Endothelial cell (in vitro differentiated cells): Measurements from ENCODE around the gene IL9R. TPM values are rescaled to one million over a fixed set of nuclear protein-coding genes. Genes with fewer than 3 reads are reported as not detected.
"Not testable (repeated sequence)": the region's sequence is repeated elsewhere in the genome, so short reads cannot be mapped to it uniquely, and the experiment has no call there.

Experiments used
- DNase-seq: peaks from one replicate; pipeline ENCODE4 v3.0.0; 2021; ENCODE audit warnings: low spot score
- H3K27ac Mint-ChIP-seq: one replicate; pipeline ENCODE4 v1.8.0; 2021; ENCODE audit warnings: mixed read lengths, inconsistent platforms; ENCODE audit not compliant: unreplicated experiment
- H3K27me3 Mint-ChIP-seq: one replicate; pipeline ENCODE4 v1.8.0; 2021; ENCODE audit warnings: mild to moderate bottlenecking, moderate library complexity, mixed read lengths, inconsistent platforms; ENCODE audit not compliant: unreplicated experiment
- H3K36me3 Mint-ChIP-seq: one replicate; pipeline ENCODE4 v1.8.0; 2021; ENCODE audit warnings: mild to moderate bottlenecking, low read depth, mixed read lengths, inconsistent platforms; ENCODE audit not compliant: unreplicated experiment
- H3K4me1 Mint-ChIP-seq: one replicate; pipeline ENCODE4 v1.8.0; 2021; ENCODE audit warnings: mild to moderate bottlenecking, mixed read lengths, inconsistent platforms; ENCODE audit not compliant: unreplicated experiment
- H3K4me3 Mint-ChIP-seq: one replicate; pipeline ENCODE4 v1.8.0; 2021; ENCODE audit warnings: mild to moderate bottlenecking, mixed read lengths, inconsistent platforms; ENCODE audit not compliant: unreplicated experiment
- H3K9me3 Mint-ChIP-seq: one replicate; pipeline ENCODE4 v1.8.0; 2021; ENCODE audit warnings: mixed read lengths, inconsistent platforms; ENCODE audit not compliant: unreplicated experiment
- CTCF ChIP-seq: fragments of 200-600 bp; sonication (generic); IDR thresholded peaks from one replicate; pipeline ENCODE4 v1.5.0; 2021; ENCODE audit warnings: antibody characterized with exemption; ENCODE audit not compliant: unreplicated experiment
- total RNA-seq: library from RNA; stranded (reverse); fragmentation: NEBNext Ultra II Directional; extraction: Animal tissue kit (Norgen Biotek cat#: 25700); gene quantifications from one replicate; pipeline ENCODE4 v1.2.1, GENCODE V29; 2021; ENCODE audit not compliant: unreplicated experiment

Gene IL9R
- total RNA-seq, 1 donor from 2014 or later: 0.38 TPM

DNA sequence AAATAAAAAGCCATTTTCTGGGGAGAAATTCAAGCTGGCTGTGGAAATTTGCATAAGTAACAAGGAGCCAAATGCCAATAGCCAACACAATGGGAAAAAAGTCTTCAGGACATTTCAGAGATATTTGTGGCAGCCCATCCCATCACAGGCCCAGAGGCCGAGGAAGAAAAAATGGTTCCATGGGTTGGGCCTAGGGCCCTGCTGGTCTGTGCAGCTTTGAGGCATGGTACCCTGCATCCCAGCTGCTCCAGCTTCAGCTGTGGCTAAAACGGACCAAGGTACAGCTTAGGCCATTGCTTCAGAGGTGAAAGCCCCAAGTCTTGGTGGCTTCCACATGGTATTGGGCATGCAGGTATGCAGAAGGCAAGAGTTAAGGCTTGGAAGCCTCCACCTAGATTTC is 14.2 kb upstream of the IL9R start:
- TF ChIP-seq CTCF: no peak
- H3K4me3 Mint-ChIP-seq: no peak overlapping the region
- peaks cover 10% of the 10 kb centered on the region for H3K36me3 Mint-ChIP-seq
- H3K9me3 Mint-ChIP-seq: peaks cover 29% of the 10 kb centered on the region
- H3K4me1 Mint-ChIP-seq: no peaks in the 10 kb centered on the region
- no peak overlapping the region for H3K27ac Mint-ChIP-seq
- no peaks in the 10 kb centered on the region for H3K27me3 Mint-ChIP-seq
- no peak for DNase-seq

DNA sequence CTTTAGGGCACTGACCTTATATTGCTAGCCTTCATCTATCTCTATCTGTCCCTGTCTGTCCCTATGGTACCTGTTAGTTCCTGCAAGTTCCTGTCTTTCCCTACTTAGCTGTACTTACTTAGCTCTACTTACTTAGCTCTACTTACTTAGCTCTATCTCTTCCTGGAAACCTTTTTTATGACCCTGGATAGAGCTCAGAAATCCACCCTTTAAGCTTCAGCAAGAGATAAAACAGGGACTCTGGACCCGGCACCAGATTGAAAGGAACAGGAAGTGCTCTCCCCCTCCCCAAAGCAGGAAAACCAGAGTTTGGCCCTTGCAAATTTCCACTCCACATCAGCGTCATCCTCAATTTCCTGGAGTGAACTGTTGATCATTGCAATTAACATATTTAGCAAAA is 12.3 kb upstream of the IL9R start:
- Mint-ChIP-seq H3K4me1 (no peaks in the 10 kb centered on the region), H3K27me3 (no peaks in the 10 kb centered on the region), H3K4me3 (no peak overlapping the region), H3K27ac (no peak overlapping the region), H3K36me3 (peaks cover 10% of the 10 kb centered on the region), H3K9me3 (peaks cover 31% of the 10 kb centered on the region)
- no peak for DNase-seq
- TF ChIP-seq CTCF: no peak

GRCh38 chrX:155986995-155987394 is 10.5 kb upstream of the IL9R start:
- Mint-ChIP-seq H3K9me3 (peaks cover 28% of the 10 kb centered on the region), H3K36me3 (peaks cover 13% of the 10 kb centered on the region)
- H3K4me1 Mint-ChIP-seq, H3K4me3 Mint-ChIP-seq, H3K27ac Mint-ChIP-seq, DNase-seq, H3K27me3 Mint-ChIP-seq: not testable (repeated sequence)

DNA sequence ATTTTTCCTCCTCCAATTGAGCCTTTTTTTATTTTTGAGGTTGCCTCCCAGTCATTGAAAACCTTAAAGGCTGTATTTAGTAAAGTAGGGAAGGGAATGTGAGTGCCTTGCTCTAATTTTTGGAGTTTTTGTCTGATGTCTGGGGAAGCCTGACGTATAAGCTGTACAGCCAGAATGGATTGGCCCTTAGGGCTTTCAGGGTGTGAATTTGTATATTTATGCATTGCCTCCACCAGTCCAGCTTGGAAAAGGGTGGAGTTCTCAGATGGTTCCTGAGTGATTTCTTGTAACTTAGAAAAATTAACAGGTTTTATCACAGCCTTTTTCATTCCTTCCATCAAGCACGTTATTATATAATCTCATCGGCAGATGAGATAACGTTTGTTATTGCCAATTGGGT is 8.6 kb upstream of the IL9R start:
- TF ChIP-seq CTCF: no peak
- DNase-seq: no peak
- Mint-ChIP-seq H3K27me3 (no peaks in the 10 kb centered on the region), H3K4me3 (no peak overlapping the region), H3K36me3 (peaks cover 10% of the 10 kb centered on the region), H3K27ac (no peak overlapping the region), H3K9me3 (peaks cover 25% of the 10 kb centered on the region), H3K4me1 (no peaks in the 10 kb centered on the region)

DNA sequence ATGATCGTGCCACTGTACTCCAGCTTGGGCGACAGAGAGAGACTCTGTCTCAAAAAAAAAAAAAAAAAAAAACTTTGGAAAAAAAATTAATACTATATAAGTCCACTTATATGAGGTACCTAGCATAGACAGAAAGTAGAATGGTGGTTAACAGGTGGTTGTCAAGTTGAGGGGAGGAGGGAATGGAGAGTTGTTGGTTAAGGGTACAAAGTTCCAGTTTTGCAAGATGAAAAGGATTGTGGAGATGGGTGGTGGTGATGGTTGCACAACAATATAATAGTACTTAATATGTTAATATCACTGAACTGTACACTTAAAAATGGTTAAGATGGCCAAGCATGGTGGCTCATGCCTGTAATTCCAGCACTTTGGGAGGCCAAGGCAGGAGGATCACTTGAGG is 4.1 kb upstream of the IL9R start:
- H3K27ac Mint-ChIP-seq: no peak overlapping the region
- H3K9me3 Mint-ChIP-seq: peaks cover 21% of the 10 kb centered on the region
- no peaks in the 10 kb centered on the region for H3K4me1 Mint-ChIP-seq
- TF ChIP-seq CTCF: no peak
- H3K27me3 Mint-ChIP-seq: peaks cover 4% of the 10 kb centered on the region
- H3K4me3 Mint-ChIP-seq: no peak overlapping the region
- no peak for DNase-seq
- H3K36me3 Mint-ChIP-seq: peaks cover 5% of the 10 kb centered on the region

DNA sequence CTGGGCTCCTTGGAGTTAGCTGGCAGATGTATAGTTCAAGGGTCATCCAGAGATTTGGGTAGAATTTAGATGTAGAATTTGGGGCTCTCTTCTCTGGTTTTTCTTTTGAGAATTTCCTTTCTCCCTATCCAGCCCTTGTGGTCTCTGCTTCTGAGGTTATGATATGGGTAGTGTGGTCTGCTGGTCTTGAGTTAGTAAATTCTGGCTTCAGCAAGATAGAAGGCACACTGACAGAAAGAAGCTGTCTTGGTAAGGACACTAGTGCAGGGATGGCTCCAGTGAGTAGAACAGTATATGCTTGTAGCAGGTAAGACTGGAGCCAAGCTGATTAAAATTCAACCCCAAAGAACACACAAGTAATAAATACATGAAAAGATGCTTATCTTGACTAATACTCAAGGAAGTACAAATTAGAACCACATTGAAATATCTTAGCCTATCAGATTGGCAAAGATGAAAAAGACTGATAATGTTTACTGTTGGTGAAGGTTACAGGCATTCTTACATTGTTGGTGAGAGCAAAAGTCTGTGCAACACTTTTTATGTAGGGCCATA is 2.1 kb upstream of the IL9R start:
- peaks cover 22% of the 10 kb centered on the region for H3K9me3 Mint-ChIP-seq
- peaks cover 11% of the 10 kb centered on the region for H3K27me3 Mint-ChIP-seq
- no peak for TF ChIP-seq CTCF
- no peaks in the 10 kb centered on the region for H3K4me1 Mint-ChIP-seq
- H3K27ac Mint-ChIP-seq: no peak overlapping the region
- DNase-seq: no peak
- peaks cover 11% of the 10 kb centered on the region for H3K36me3 Mint-ChIP-seq
- H3K4me3 Mint-ChIP-seq: no peak overlapping the region
